IMR-90 (cell line): Measurements from ENCODE around the gene LBH. TPM values are rescaled to one million over a fixed set of nuclear protein-coding genes. Genes with fewer than 3 reads are reported as not detected.

Experiments
- ATAC-seq: fragments of 200-7000 bp; cut with Tn5 transposase; 2 replicates; pipeline ENCODE4 v1.9.1; 2020; ENCODE audit warnings: low read depth, mild to moderate bottlenecking, moderate library complexity
- BruUV-seq: library from RNA; stranded (reverse); fragments of 400-500 nt; replicated peaks from 2 replicates; lab custom pipeline; 2021; lab: Mats Ljungman, UMichigan
- CTCF ChIA-PET: fragments of 300-600 bp; formaldehyde crosslinking; extraction: SDS; loops from one replicate; lab custom pipeline; 2021; ENCODE audit warnings: antibody characterized with exemption; lab: Yijun Ruan, JAX
- POLR2A ChIA-PET: fragments of 300-600 bp; sonication (Branson Sonifier 250); formaldehyde crosslinking; loops from one replicate; lab custom pipeline; 2022; ENCODE audit warnings: antibody characterized with exemption; ENCODE audit not compliant: unreplicated experiment; lab: Charles Lee
- DNase-seq: peaks from one replicate; pipeline ENCODE4 v3.0.0; 2013
- H2AFZ ChIP-seq: replicated peaks from 2 replicates; pipeline ENCODE3; 2013; ENCODE audit warnings: low read length, mild to moderate bottlenecking; ENCODE audit not compliant: poor library complexity
- H2AK5ac ChIP-seq: 2 replicates; pipeline ENCODE4 v1.6.1; 2013; ENCODE audit warnings: low read depth, low read length, inconsistent platforms
- H2AK9ac ChIP-seq: replicated peaks from 2 replicates; pipeline ENCODE3; 2013; ENCODE audit warnings: mild to moderate bottlenecking, low read depth, low read length, moderate library complexity; ENCODE audit not compliant: poor library complexity
- H2BK120ac ChIP-seq: 2 replicates; pipeline ENCODE4 v1.6.1; 2013; ENCODE audit warnings: low read depth, low read length, inconsistent platforms
- H2BK15ac ChIP-seq: 3 replicates; pipeline ENCODE4 v1.6.1; 2013; ENCODE audit warnings: low read depth, low read length, inconsistent platforms
- H2BK20ac ChIP-seq: 2 replicates; pipeline ENCODE4 v1.6.1; 2013; ENCODE audit warnings: low read depth, mild to moderate bottlenecking, inconsistent platforms, low read length, moderate library complexity
- H2BK5ac ChIP-seq: 2 replicates; pipeline ENCODE4 v1.6.1; 2013; ENCODE audit warnings: mild to moderate bottlenecking, low read depth, low read length, inconsistent platforms; ENCODE audit not compliant: poor library complexity, severe bottlenecking
- H3K14ac ChIP-seq: replicated peaks from 2 replicates; pipeline ENCODE4 v1.6.1; 2013; ENCODE audit warnings: low read depth, low read length, inconsistent platforms
- H3K18ac ChIP-seq: 2 replicates; pipeline ENCODE4 v1.6.1; 2013; ENCODE audit warnings: low read depth, low read length, control low read depth
- H3K23ac ChIP-seq: 2 replicates; pipeline ENCODE4 v1.6.1; 2013; ENCODE audit warnings: low read depth, low read length, inconsistent platforms
- H3K27ac ChIP-seq: 2 replicates; pipeline ENCODE4 v1.5.1; 2013; ENCODE audit warnings: mild to moderate bottlenecking, control low read depth, low read length; ENCODE audit not compliant: insufficient read depth
- H3K27me3 ChIP-seq: 2 replicates; pipeline ENCODE4 v1.6.1; 2013; ENCODE audit warnings: low read length; ENCODE audit not compliant: control insufficient read depth, insufficient read depth
- H3K36me3 ChIP-seq: 2 replicates; pipeline ENCODE4 v1.6.1; 2013; ENCODE audit warnings: low read length, mixed read lengths; ENCODE audit not compliant: control insufficient read depth, insufficient read depth
- H3K4ac ChIP-seq: 2 replicates; pipeline ENCODE4 v1.6.1; 2013; ENCODE audit warnings: low read depth, low read length, inconsistent platforms
- H3K4me1 ChIP-seq: 2 replicates; pipeline ENCODE4 v1.6.1; 2013; ENCODE audit warnings: low read length, mixed read lengths; ENCODE audit not compliant: control insufficient read depth, insufficient read depth
- H3K4me2 ChIP-seq: 2 replicates; pipeline ENCODE4 v1.6.1; 2013; ENCODE audit warnings: low read depth, mild to moderate bottlenecking, control low read depth, low read length, moderate library complexity
- H3K4me3 ChIP-seq: 2 replicates; pipeline ENCODE4 v1.5.1; 2013; ENCODE audit warnings: low read depth, mild to moderate bottlenecking, control low read depth, low read length, moderate library complexity; ENCODE audit not compliant: insufficient read depth
- H3K56ac ChIP-seq: 2 replicates; pipeline ENCODE4 v1.6.1; 2013; ENCODE audit warnings: low read length, inconsistent platforms; ENCODE audit not compliant: insufficient read depth; ENCODE audit errors: extremely low read depth
- H3K79me1 ChIP-seq, 2 experiments: 2 replicates each; pipeline ENCODE4 v1.6.1; 2013; ENCODE audit warnings: low read length in 2 of 2, inconsistent platforms in 1 of 2, low read depth in 1 of 2
- H3K9ac ChIP-seq: 2 replicates; pipeline ENCODE4 v1.6.1; 2013; ENCODE audit warnings: low read depth, low read length, control low read depth
- H3K9me1 ChIP-seq: 2 replicates; pipeline ENCODE4 v1.6.1; 2013; ENCODE audit warnings: low read length, inconsistent platforms; ENCODE audit not compliant: insufficient read depth
- H3K9me3 ChIP-seq: 2 replicates; pipeline ENCODE4 v1.6.1; 2013; ENCODE audit warnings: low read length; ENCODE audit not compliant: control insufficient read depth, insufficient read depth
- H4K20me1 ChIP-seq: 2 replicates; pipeline ENCODE4 v1.6.1; 2013; ENCODE audit warnings: low read length, inconsistent platforms; ENCODE audit not compliant: insufficient read depth
- H4K5ac ChIP-seq: 2 replicates; pipeline ENCODE4 v1.6.1; 2013; ENCODE audit warnings: mild to moderate bottlenecking, low read depth, low read length, control low read depth
- H4K8ac ChIP-seq, 2 experiments: 2 replicates each; pipeline ENCODE4 v1.6.1; 2013; ENCODE audit warnings: low read depth in 2 of 2, low read length in 2 of 2, control low read depth in 1 of 2, inconsistent platforms in 1 of 2
- H4K91ac ChIP-seq: 2 replicates; pipeline ENCODE4 v1.6.1; 2013; ENCODE audit warnings: low read depth, low read length, inconsistent platforms; ENCODE audit not compliant: insufficient read depth
- CEBPB ChIP-seq: IDR thresholded peaks from 2 replicates; pipeline ENCODE4 v1.6.1; 2012; ENCODE audit warnings: low read depth, low read length, improper control_type of control experiment
- CHD1 ChIP-seq: IDR thresholded peaks from 2 replicates; pipeline ENCODE4 v1.6.1; 2012; ENCODE audit warnings: low read depth, low read length, improper control_type of control experiment
- CTCF ChIP-seq: conservative IDR thresholded peaks from 2 replicates; pipeline ENCODE4 v1.5.1; 2012; ENCODE audit warnings: mild to moderate bottlenecking, low read depth, low read length, improper control_type of control experiment
- MAZ ChIP-seq: IDR thresholded peaks from 2 replicates; pipeline ENCODE4 v1.6.1; 2012; ENCODE audit warnings: low read depth, mild to moderate bottlenecking, low read length, improper control_type of control experiment, moderate library complexity, borderline replicate concordance
- MXI1 ChIP-seq: IDR thresholded peaks from 2 replicates; pipeline ENCODE4 v1.6.1; 2012; ENCODE audit warnings: low read depth, mild to moderate bottlenecking, low read length, moderate library complexity, borderline replicate concordance
- NFE2L2 ChIP-seq: fragments of 150-350 bp; IDR thresholded peaks from 2 replicates; pipeline ENCODE4 v1.6.1; 2016; ENCODE audit warnings: low read depth, mild to moderate bottlenecking, low read length
- RFX5 ChIP-seq: IDR thresholded peaks from 2 replicates; pipeline ENCODE4 v1.8.0; 2012; ENCODE audit warnings: low read depth, mild to moderate bottlenecking, low read length, moderate library complexity
- SMC3 ChIP-seq: fragments of 150-350 bp; IDR thresholded peaks from 2 replicates; pipeline ENCODE4 v1.6.1; 2016; ENCODE audit warnings: low read depth, mild to moderate bottlenecking, antibody characterized with exemption, low read length, moderate library complexity
- USF2 ChIP-seq: fragments of 150-350 bp; IDR thresholded peaks from 2 replicates; pipeline ENCODE4 v1.6.1; 2017; ENCODE audit warnings: mild to moderate bottlenecking, antibody characterized with exemption, low read length, low read depth
- WGBS, 2 experiments: methylation state at CpG; one replicate each; pipeline versions ENCODE4 v1.1.5 to v1.1.7; 2013; ENCODE audit warnings: missing lambda C conversion rate in 2 of 2; ENCODE audit not compliant: insufficient read length in 1 of 2; ENCODE audit errors: extremely low coverage in 2 of 2; 5-methylcytosine and 5-hydroxymethylcytosine counted together
- dilution Hi-C: fragments of 300-500 bp; cut with HindIII; formaldehyde crosslinking; loops from one replicate; pipeline ENCODE4 v1.14.3; 2018; ENCODE audit warnings: low sequenced_read_pairs; ENCODE audit not compliant: unreplicated experiment
- in situ Hi-C: fragments of 300-500 bp; cut with MboI; formaldehyde crosslinking; loops from 3 replicates; pipeline ENCODE4 v1.14.3; 2019; ENCODE audit warnings: low sequenced_read_pairs, inconsistent platforms, mixed read lengths
- intact Hi-C: fragments of 100-400 bp; cut with micrococcal nuclease; formaldehyde crosslinking; loops from 2 replicates; pipeline ENCODE4 v1.10.0; 2022
- polyA plus RNA-seq, 3 experiments: library from polyadenylated mRNA; depleted of rRNA; stranded (reverse); fragments of >200 nt; gene quantifications; 2 replicates each; pipeline ENCODE4 v1.2.3, GENCODE V29; 2012; ENCODE audit warnings: low replicate concordance in 1 of 3
- total RNA-seq: library from RNA; depleted of rRNA; stranded (reverse); fragments of >200 nt; gene quantifications from 2 replicates; pipeline ENCODE4 v1.2.3, GENCODE V29; 2012

LBH gene
- total and polyA plus RNA-seq, 2 of the 4 experiments (the other 2 are of a cell fraction): 158 to 202 TPM

- H4K20me1 ChIP-seq: no peaks in the 10 kb centered on the region
- H2AK9ac ChIP-seq: no peak overlapping the region
- no peaks in the 10 kb centered on the region for H3K4me1 ChIP-seq
- TF ChIP-seq CHD1: no peak
- TF ChIP-seq USF2: no peak
- TF ChIP-seq CTCF: no peak
- no peak for TF ChIP-seq SMC3
- TF ChIP-seq MAZ: no peak
- no peak for TF ChIP-seq NFE2L2
- TF ChIP-seq RFX5: no peak
- TF ChIP-seq CEBPB: no peak
- no peak for TF ChIP-seq MXI1
- no peak overlapping the region for H2BK5ac ChIP-seq
- H3K9ac ChIP-seq: no peak overlapping the region
- no peak overlapping the region for H2AK5ac ChIP-seq
- no peak overlapping the region for H3K4me3 ChIP-seq
- H4K91ac ChIP-seq: no peak overlapping the region
- CTCF ChIA-PET: interaction anchor here (0.7 kb wide), 1 partner anchor 436 kb away, joined by 3 read pairs; no protein-coding TSS in a partner anchor
- POLR2A ChIA-PET: no interaction called here
- dilution Hi-C loops: no loop called here
- no peak overlapping the region for H2BK15ac ChIP-seq
- no peak overlapping the region for H3K27ac ChIP-seq
- H3K4me2 ChIP-seq: no peak overlapping the region
- WGBS, 2 experiments: no CpG with 5 or more reads among the region's 6 CpGs
- no peak overlapping the region for H2BK120ac ChIP-seq
- no peak overlapping the region for H4K8ac ChIP-seq
- intact Hi-C loops: no loop called here
- H3K79me1 ChIP-seq: no peaks in the 10 kb centered on the region
- H3K36me3 ChIP-seq: no peaks in the 10 kb centered on the region
- no peak overlapping the region for H3K18ac ChIP-seq
- H3K27me3 ChIP-seq: no peaks in the 10 kb centered on the region; the same call in 1 of the 2 replicates
- no peak overlapping the region for H2AFZ ChIP-seq
- no peak for DNase-seq
- H3K9me1 ChIP-seq: no peaks in the 10 kb centered on the region; the same call in 1 of the 2 replicates
- H2BK20ac ChIP-seq: no peak overlapping the region
- H3K14ac ChIP-seq: no peak overlapping the region
- in situ Hi-C loops: loop anchor here (25.0 kb wide), 1 partner anchor 644 kb away; no protein-coding TSS in a partner anchor
- H3K9me3 ChIP-seq: no peaks in the 10 kb centered on the region
- H3K56ac ChIP-seq: no peak overlapping the region
- H3K4ac ChIP-seq: no peak overlapping the region
- no peak for ATAC-seq
- no peak overlapping the region for H4K5ac ChIP-seq
- no TSS peak for BruUV-seq
- H3K23ac ChIP-seq: no peak overlapping the region
Observed at GRCh38 chr2:30218338-30218713, 13.0 kb upstream of the LBH start.
